SKM-1 (cell line): ENCODE measurements around the gene HIP1.
"Not testable (repeated sequence)": the region's sequence is repeated elsewhere in the genome, so short reads cannot be mapped to it uniquely, and the experiment has no call there.

Experiments
- DNase-seq: peaks from one replicate; lab custom pipeline; 2025; ENCODE audit not compliant: unreplicated experiment; lab: John Stamatoyannopoulos, UW

Gene HIP1

GRCh38 chr7:75687246-75688088, 51.3 kb downstream of the HIP1 start:
- DNase-seq: no peak

- no peak for DNase-seq
Observed at GRCh38 chr7:75686551-75686950, 52.2 kb downstream of the HIP1 start.

GRCh38 chr7:75682052-75682451, 56.7 kb downstream of the HIP1 start:
- not testable (repeated sequence) for DNase-seq

- no peak for DNase-seq
Observed at GRCh38 chr7:75679060-75679459, 59.7 kb downstream of the HIP1 start.

- DNase-seq: no peak
Observed at GRCh38 chr7:75669579-75669978, 69.2 kb downstream of the HIP1 start.

- no peak for DNase-seq
Observed at GRCh38 chr7:75667938-75668337, 70.8 kb downstream of the HIP1 start.

- no peak for DNase-seq
Observed at GRCh38 chr7:75663302-75663907, 75.3 kb downstream of the HIP1 start.

GRCh38 chr7:75662579-75663301, 76.0 kb downstream of the HIP1 start:
- no peak for DNase-seq

- no peak for DNase-seq
Observed at GRCh38 chr7:75660566-75661215, 78.0 kb downstream of the HIP1 start.

GRCh38 chr7:75658802-75659201, 79.9 kb downstream of the HIP1 start:
- DNase-seq: no peak

GRCh38 chr7:75658369-75658768, 80.4 kb downstream of the HIP1 start:
- DNase-seq: no peak

GRCh38 chr7:75657866-75658265, 80.9 kb downstream of the HIP1 start:
- DNase-seq: no peak

GRCh38 chr7:75656740-75657139, 82.0 kb downstream of the HIP1 start:
- no peak for DNase-seq

GRCh38 chr7:75655536-75655935, 83.2 kb downstream of the HIP1 start:
- DNase-seq: no peak

GRCh38 chr7:75654855-75655254, 83.9 kb downstream of the HIP1 start:
- DNase-seq: no peak

- DNase-seq: no peak
Observed at GRCh38 chr7:75653651-75654050, 85.1 kb downstream of the HIP1 start.

- DNase-seq: no peak
Observed at GRCh38 chr7:75652788-75653187, 86.0 kb downstream of the HIP1 start.

GRCh38 chr7:75650681-75651080, 88.1 kb downstream of the HIP1 start:
- no peak for DNase-seq

- DNase-seq: no peak
Observed at GRCh38 chr7:75650062-75650461, 88.7 kb downstream of the HIP1 start.

GRCh38 chr7:75649462-75649861, 89.3 kb downstream of the HIP1 start:
- no peak for DNase-seq

GRCh38 chr7:75647709-75648438, 90.9 kb downstream of the HIP1 start:
- DNase-seq: no peak
